NCI-H2107 treated with DMSO at 0.1 percent for 48 hours (cell line): ENCODE measurements around the gene QPCT.
"Not testable (repeated sequence)": the region's sequence is repeated elsewhere in the genome, so short reads cannot be mapped to it uniquely, and the experiment has no call there.

Experiments
- DNase-seq: peaks from one replicate; lab custom pipeline; 2025; ENCODE audit not compliant: unreplicated experiment; lab: John Stamatoyannopoulos, UW

The QPCT gene

DNA sequence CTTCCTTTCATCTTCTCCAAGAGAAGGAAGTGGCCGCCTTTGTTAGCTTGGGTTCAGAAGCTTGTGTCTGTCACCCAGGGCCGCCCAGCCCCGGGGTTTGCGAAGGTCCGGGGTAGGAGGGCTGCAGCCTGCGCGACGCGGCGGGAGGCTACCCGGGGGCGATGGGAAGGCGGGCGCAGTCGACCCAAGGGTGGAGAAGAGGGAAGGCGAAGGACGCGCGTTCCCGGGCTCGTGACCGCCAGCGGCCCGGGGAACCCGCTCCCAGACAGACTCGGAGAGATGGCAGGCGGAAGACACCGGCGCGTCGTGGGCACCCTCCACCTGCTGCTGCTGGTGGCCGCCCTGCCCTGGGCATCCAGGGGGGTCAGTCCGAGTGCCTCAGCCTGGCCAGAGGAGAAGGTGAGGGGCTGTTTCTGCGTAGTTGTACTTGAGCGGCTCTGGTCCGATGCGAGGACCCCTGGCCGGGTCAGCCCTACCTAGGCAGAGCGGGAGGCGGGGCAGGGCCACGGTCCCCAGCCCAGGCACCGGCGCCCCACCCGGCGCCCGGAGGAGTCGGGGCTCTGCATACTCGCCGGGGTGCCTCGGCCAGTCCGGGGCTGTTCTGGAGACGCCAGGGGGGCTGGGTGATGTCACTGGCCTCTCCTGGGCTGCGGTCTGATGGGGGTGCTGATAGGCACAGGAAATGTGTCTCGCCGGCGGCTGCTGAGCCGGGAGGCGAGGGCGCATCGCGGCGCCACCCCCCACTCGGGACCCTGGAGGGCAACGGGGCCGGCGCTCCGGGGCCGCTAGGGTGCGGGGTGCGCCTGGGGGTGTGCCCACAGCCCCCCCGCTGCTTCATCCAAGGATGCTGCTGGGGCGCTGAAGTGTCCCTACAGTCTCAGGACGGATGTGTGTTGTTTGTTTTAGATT is at the start of gene QPCT:
Gene QPCT (plus strand): TSS at position 178 of the 909 bp plus-strand sequence. CDS start 102 bp downstream, at position 280.
- DNase-seq: no peak

DNA sequence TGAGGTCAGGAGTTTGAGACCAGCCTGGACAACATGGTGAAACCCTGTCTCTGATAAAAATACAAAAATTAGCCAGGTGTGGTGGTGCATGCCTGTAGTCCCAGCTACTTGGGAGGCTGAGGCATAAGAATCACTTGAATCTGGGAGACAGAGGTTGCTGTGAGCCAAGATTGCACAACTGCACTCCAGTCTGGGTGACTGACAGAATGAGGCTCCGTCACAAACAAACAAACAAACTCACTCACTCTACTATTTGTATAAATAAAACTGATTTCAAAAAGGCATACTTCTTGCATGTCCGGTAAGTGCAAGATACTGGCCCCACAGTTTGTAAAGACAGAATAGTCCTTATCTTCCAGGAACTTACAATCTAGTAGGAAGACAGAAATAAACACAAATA is 49.6 kb upstream of the QPCT start:
- not testable (repeated sequence) for DNase-seq

DNA sequence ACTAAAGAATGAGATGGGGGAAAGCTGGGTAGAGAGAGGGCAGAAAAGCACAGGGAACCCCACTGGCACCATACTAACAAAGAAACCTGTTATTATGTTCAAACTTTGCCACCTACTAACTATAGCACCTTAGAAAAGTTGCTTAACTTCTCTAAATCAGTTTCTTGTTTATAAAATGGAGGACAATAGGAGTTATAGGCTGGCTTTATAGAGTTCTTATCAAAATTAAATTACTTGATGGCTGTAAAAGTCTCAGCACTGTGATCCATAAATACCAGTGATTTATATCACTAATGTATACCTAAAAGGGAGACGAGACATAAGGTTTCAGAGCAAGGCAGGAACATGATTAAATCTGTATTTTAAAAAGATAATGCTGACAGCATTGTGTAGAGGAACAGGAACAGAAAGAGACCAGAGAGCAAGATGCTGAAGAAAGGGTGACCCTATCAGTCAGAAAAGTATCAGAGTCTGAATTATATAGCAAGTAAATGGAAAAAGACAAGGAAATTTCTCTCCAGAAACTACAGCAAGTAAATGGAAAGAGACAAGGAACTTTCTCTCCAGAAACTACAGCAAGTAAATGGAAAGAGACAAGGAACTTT is 48.9 kb upstream of the QPCT start:
- no peak for DNase-seq

DNA sequence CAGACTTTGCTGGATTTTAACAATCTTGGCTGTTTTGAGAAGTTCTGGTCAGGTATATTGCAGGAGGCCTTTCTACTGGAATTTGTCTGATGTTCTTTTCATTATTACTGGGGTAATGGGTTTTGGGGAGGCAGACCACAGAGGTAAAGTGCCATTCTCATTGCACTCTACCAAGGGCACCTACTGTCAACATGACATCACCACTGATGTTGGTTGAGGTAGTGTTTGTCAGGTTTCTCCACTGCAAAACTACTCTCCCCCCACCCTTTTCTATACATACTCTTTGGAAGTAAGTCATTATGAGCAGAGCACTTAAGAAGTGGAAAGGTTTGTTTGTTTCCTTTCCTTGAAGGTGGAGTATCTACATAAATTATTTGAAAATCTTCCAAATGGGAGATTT is 46.8 kb upstream of the QPCT start:
- no peak for DNase-seq

DNA sequence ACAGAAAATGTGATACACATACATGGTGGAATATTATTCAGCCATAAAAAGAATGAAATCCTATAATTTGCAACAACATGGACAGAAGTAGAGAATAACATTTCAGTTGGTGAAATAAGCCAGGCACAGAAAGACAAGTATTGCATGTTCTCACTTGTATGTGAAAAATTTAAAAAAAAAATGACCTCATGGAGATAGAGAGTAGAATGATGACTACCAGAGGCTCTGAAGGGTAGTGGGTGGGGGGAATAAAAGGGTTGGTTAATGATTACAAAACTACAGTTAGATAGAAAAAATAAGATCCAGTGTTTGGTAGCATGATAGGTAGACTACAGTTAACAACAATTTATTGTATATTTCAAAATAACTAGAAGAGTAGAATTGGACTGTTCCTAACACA is 44.3 kb upstream of the QPCT start:
- no peak for DNase-seq

DNA sequence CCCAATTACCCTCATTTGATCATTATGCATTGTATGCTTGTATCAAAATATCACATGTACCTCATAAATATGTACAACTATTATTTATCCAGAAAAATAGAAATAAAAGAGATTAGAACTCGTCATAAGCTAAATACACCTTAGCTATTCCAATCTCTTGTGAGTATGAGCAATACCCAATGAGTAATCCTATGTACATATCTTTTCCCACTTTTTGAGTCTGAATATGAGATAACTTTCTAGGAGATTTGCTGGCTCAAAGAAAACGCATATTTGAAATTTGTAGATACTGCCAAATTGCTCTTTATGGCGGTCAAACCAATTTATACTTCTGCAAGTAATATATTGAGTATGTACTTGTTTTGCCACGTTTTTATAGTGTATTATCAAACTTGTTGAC is 43.9 kb upstream of the QPCT start:
- no peak for DNase-seq

DNA sequence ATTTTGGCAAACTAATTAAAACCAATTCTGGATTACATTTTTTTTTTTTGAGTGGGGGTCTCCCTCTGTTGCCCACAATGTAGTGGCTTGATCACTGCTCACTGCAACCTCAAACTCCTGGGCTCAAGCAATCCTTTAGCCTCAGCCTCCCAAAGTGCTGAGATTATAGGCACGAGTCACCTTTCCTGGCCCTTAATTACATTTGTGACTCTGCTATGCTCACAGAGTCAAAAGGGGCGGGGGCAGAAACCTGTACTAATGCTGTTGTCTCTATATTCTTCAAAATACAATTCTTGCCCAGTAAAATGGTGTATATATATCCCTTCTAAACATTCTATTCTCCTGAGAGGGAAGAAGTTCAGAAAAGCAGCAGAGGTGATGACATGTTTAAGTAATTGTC is 43.0 kb upstream of the QPCT start:
- no peak for DNase-seq

DNA sequence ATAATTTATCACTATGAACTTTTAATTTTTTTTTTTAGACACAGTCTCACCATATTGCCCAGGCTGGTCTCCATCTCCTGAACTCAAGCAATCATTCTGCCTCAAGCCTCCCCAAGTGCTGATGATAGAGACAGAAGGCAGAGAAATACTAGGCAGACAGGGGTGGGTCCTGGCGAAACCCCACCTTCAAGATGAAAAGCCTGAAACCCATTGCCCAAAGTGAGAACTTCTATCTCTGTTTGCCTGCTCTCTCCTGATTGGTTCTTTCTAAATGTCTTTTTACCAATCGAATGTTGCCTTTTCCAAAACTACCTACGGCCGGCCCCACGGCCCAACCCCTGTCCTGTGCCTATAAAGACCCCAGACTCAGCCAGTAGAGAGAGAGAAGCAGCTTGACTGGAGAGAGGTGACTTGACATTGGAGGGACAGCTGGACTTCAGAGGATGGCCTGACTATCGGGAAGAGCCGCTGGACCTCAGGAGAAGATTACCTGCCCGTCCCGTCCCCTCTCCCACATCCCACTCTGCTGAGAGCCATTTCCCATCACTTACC is 41.7 kb upstream of the QPCT start:
- no peak for DNase-seq

DNA sequence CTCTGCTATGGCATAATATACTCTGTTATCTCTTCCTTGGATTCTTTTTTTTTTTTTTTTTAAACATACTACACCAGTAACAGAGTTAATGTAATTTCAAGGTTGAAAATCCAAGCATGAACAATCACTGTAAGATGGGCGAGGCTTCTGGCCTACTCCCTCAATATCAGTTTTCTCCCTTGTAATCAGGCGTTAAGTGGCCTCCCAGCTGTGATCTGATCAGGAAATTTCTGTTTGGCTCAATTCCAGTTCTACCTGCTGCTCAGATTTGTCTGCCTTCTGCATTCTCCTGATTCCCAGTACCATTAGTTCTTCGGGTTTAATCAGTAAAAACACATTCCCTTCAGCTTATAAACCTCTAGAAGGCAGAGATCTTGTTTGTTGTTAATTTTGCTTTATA is 38.4 kb upstream of the QPCT start:
- no peak for DNase-seq

DNA sequence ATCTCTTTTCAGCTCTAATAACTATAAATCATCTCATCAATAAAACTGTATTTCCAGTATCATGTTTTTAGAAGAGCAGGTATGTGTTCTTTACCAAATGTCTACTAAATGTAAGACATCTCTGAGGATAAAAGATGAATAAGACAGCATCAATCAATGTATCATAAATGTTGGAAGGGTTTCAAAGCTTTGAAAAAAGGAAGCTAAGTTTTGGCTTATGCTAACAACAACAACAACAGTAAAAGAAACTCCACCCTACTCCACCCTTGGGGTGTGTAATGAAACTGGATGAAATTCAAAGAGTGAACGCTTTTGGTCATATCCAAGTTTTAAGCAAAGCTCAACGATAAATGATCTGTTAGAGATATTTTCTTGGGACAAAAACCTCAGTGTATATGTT is 36.9 kb upstream of the QPCT start:
- DNase-seq: no peak

DNA sequence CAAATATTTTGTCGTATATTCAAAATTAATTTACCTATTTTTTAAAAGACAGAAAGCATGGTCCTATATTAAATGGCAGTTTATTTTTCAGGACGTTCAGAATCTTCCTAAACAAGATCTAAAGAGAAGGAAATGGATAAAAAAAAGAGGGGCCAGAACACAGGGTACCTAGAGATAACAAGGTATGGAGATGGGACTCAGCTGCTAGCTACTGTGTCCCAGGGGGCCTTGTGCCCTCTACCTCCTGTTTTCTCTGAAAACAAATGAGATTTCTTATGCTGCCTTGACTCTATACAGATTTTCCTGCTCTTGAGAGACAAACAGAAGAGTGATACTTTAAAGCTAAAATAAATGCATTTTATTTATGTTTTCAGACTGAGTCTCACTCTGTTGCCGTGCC is 29.1 kb upstream of the QPCT start:
- no peak for DNase-seq

DNA sequence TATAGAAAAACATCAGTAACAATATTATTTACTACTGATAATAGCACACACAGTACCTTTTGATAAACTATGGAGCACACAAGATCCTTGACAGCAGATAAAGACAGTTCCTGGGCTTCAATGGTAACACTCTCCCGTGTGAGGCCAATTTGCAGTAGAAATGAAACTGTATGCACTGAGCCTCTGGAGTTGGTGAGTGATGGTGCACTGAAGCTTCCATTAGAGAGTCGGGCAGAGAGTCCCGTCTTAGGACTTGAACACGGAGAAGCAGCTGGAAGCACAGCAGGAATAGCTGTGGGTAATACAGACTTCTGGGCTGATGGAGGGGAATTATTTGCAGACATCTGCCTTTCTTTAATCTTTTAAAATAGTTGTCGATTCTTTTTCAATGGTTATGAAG is 28.2 kb upstream of the QPCT start:
- no peak for DNase-seq

DNA sequence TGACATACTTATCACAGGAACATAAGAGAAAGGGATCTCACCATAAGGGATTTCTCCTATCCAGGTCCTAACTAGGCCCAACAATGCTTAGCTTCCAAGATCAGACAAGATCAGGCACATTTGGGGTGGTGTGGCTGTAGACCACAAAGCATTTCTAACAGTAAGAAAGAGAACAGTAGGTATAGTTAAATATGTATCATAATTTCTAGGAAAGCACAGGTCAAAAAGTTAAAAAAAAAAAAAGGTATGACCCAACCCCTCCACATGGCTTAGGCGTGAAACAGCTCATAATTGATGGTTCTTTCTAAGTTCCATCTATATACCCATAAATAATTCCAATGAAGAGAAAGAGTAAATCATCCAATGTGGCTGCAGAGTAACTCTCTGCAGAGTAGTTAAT is 26.7 kb upstream of the QPCT start:
- DNase-seq: no peak

DNA sequence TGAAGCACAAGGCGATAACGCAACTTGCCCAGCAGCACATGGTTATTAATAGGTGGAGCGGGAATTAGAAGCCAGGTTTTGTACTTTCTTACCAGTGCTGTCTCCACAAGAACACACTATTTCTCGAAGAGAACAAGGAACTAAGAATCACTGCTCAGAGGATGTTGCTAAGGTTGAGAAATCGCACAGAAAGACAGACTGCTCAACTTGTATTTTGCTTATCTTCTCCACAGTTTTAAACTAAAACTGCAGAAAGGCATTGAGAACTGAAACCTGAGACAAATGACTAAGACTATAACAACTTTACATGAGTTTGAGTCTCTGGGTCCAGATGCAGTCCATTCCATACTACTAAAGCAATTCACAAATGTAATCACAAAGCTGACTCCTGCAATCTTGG is 26.0 kb upstream of the QPCT start:
- DNase-seq: no peak

DNA sequence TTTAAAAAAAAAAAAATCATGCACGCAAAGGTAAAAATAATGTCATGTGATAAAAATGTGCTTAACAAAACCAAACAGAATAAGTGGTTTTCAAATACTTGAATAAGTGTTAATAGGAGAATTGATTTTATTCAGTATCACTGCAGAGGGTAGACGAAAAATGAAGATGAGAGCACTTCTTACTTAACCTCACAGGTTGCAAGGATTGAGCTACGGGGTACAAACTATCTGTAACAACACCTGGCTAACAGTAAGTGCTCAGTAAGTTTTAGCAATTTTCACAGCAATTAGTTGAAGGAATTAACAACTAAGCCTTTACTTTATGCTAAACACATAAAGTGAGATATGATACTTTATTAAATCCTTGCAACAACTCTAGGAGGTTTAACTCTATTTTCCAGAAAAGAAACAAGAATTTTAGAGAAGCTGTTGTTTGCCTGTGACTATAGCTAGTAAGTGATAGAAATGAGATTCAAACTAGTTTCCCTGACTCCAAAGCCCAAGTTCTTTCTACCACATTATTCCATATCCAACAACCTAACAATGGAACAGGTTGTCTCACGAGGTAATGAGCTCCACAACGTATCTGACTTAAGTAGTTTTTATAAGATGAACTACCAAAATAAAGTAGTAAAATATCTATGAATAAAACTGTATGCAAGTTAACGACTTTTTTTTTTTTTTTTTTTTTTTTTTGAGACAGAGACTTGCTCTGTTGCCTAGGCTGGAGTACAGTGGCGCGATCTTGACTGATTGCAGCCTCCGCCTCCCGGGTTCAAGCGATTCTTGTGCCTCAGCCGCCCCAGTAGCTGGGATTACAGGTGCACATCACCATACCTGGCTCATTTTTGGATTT is 24.4 kb upstream of the QPCT start:
- DNase-seq: no peak

DNA sequence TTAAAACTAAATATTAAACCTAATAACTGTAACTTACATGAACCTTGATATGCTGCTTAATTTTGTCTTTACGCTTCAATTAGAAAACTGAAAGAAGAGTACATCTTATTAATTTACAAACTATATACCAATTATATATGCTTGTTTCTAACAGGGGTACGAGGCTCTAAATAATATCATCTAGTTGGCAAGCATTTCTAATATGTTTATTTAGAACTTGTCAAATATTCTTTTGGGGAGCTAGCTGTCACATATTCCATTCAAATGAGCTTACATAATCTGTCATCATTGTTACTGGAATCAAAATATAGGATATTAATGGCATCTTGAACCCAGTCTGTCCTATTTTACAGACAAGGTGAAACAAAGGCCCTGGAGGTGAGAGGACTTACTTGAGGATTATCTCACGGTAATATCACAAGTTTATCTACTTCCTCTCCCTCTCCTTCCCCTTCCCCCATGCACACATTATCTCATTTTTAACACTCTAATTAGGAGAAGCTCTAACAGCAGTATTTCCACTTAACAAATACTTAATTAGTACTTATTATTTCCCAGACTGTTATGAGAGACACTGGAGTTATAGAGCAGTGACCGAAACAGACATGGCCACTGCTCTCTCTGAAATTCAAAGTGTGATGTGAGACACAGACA is 23.3 kb upstream of the QPCT start:
- DNase-seq: no peak

DNA sequence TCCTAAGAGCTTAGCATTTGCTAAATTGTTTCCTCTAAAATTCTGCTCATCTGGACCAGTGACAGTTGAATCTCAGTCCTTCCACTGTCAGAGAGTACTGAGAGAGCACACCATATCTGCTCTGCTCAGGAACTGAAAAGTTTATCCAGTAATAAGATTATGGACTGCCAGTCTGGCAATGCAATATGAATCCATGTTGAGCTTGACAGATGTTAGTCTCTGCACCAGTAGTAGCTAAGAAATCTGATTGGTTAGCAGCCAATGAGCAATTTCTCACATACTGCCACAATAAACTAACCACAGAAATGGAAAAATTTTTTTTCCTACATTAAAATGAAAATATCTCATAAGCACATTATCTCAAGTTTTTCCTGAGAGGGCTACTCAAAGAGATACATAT is 22.1 kb upstream of the QPCT start:
- no peak for DNase-seq

DNA sequence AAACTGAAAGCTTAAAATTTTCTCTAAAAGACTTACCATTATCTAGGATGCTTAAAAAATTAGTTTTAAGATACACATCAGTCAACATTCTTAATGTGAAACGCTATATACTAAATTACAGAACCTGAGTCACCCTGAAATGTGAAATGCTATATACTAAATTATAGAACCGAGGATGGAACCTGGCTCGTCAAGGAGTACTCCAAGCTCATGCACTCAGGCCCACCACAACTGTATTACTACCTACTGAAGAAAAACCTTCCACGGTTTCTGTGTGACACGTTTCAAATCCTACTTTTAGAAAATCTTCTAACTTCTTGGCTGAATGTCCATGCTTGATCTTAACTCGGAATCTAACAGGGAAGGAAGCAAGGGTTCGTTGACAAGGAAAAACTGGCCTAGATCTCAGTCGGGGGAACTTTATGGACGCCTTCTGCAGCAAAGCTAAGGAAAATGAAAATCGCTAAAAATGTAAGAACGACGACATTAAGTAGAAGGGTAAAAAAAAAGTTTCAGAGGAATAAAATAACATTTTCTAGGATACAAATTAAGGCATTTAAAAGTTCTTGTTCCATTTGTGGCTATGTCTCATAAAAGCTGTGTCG is 21.2 kb upstream of the QPCT start:
- no peak for DNase-seq

DNA sequence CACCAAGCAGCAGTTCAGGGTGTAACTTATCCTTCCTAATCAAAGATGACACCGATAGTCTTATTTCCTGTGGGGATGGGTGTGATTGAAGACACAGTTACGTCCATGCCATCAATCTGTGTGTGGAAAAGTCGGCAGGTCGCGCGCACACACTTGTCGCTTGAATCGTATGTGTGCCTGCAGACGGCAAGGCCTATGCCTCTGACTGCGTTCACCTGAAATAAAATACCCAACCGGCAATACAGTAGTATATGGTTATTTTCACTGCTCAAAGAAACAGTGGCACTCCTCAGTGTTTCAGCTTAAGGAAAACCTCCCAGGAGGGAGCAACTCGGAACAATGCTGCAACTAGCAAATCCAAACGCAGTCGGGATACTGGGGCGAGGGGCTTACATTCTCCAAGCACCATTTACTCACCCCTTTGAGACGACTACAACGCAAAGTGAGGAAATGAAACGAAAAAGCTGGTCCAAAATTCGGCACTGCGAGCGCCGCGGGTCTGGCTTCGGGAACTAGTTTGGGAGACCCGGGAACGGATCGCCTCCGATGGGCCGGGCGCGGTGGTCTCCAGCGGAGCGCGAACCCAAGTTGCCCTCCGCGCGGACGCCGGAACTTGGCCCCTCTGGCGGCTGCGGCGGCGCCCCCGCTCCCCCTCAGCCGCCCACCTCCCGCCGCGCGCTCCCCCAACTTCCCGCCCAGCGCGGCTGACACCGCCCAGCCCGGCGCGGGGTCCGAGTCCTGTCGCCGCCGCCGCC is 20.5 kb upstream of the QPCT start:
- no peak for DNase-seq

DNA sequence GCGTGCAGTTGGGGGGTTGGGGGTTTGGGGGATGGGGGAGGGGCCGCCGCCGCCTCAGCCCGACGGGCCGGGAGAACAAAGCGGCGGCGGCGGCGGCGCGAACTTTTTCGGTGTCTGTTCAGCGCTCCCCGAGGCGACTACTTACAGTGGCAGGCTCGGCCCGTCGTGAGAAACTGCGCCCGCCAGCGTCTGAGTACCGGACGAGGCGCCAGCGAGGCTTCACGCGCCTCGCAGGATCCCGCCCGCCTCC is 20.0 kb upstream of the QPCT start:
- no peak for DNase-seq
